ENCODE measurements around the gene ANXA8.
"Not testable (repeated sequence)": the region's sequence is repeated elsewhere in the genome, so short reads cannot be mapped to it uniquely, and the experiment has no call there.

ANXA8 gene

DNA sequence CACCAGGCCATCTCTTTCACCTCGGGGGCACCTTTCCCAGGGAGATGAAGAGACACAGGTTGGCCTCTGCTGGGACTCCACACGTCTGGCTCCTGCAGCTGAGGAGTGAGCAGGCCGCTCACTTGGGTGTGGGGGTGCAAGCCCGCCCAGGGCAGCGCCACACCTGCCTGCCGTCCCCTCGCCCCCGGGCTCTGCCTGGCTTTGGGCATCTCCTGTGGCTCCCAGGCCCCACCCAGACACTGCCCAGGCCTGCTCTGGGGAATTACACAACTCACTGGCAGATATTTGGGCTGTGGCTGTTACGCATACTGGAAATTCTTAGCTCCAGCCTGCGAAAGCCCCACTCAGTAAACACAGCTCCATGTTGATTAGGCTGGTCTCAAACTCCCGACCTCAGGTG is at the start of gene ANXA8:
Gene ANXA8, minus strand, starts transcription at position 193 of the 400 bp plus-strand sequence. Its CDS starts 182 bp downstream, at position 11.
- H3K4me3 ChIP-seq (ENCODE audit: control insufficient read depth, low read depth, low read length): not testable (repeated sequence)

DNA sequence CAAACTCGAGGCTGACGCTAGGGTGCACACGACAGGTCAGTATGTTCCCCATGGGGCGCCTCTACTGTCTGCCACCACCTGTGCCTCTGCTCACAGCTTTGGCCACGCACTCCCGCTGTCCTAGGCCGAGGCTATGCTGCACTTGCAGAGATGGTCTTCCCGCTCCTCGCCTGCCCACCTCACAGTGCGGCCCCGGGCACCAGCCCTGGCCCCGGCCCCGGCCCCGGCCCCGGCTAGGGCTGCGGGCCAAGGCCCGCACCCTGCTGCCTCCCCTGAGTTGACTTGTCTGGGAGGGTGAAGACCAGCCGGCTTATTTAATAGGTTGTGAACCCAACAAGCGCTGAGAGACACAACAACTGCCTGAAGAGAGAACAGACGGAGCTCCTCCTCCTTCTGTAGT is 39.6 kb upstream of the ANXA8 start, which contains the start of gene AGAP9:
Gene AGAP9, minus strand, starts transcription at position 164 of the 400 bp plus-strand sequence. Its CDS starts 112 bp downstream, at position 52.
- not testable (repeated sequence) for H3K4me3 ChIP-seq (ENCODE audit: control insufficient read depth, low read depth, low read length); DNase-seq (ENCODE audit: low read depth)

More for the DNA sequence above, at the start of gene ANXA8:
- DNase-seq (ENCODE audit: low read depth): not testable (repeated sequence)

DNA sequence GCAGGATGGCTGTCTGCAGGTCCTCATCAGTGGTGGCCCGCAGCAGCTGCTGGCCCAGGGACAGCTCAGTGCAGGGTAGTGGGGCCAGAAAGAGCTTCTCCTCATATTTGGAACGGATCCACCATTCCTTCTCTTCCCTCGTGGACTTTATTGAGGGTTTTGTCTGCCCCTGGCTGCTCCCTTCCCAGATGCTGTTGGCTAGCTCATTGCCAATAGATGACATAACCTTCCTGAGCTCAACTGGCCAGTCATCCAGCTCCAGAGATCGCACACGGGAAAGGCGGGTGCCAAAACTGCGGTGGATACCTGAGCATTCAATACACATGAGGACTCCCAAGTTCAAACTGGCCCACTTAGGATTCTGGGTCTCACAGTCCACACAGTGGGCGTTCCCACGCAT is 18.4 kb upstream of the ANXA8 start:
- DNase-seq (ENCODE audit: low read depth): peak; percentile 22
- H3K4me3 ChIP-seq (ENCODE audit: control insufficient read depth, low read depth, low read length): not testable (repeated sequence)

DNA sequence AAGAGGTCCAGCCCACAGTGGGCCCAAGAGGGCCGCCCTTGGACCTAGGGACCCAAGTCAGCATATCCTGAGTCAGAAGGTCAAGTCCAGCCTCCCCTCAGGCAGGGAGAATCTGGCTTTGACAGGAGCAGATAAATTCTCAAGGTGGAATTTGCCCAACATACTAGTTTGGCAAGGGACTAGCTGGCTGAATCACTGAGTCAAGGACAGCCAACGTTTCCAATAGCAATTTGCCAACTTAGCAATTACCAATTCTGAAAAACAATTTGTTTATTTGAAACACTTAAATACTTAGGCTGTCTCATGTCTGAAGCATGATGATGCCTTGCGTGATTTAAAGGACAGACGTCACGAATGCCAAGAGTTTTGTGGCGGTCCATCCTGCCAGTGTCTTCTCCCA is 10.3 kb upstream of the ANXA8 start:
- not testable (repeated sequence) for DNase-seq (ENCODE audit: low read depth); H3K4me3 ChIP-seq (ENCODE audit: control insufficient read depth, low read depth, low read length)

GRCh38 chr10:47491600-47491999 is 7.7 kb upstream of the ANXA8 start, which contains the start of gene FAM25G:
Gene FAM25G (minus strand): TSS chr10:47491700. CDS start chr10:47491674, 26 bp downstream.
- not testable (repeated sequence) for DNase-seq (ENCODE audit: low read depth)

GRCh38 chr10:47489630-47490029 is 5.7 kb upstream of the ANXA8 start:
- not testable (repeated sequence) for H3K4me3 ChIP-seq (ENCODE audit: control insufficient read depth, low read depth, low read length); DNase-seq (ENCODE audit: low read depth)

More at GRCh38 chr10:47491600-47491999, 7.7 kb upstream of the ANXA8 start, which contains the start of gene FAM25G:
- not testable (repeated sequence) for H3K4me3 ChIP-seq (ENCODE audit: control insufficient read depth, low read depth, low read length)

GRCh38 chr10:47485943-47486342 is 2.0 kb upstream of the ANXA8 start:
- peak; percentile 34 for DNase-seq (ENCODE audit: low read depth)
- not testable (repeated sequence) for H3K4me3 ChIP-seq (ENCODE audit: control insufficient read depth, low read depth, low read length)

- H3K4me3 ChIP-seq (ENCODE audit: control insufficient read depth, low read depth, low read length); DNase-seq (ENCODE audit: low read depth): not testable (repeated sequence)
Observed at GRCh38 chr10:47484786-47485185, 871 bp upstream of the ANXA8 start.

GRCh38 chr10:47482367-47482766 is 1.5 kb downstream of the ANXA8 start:
- DNase-seq (ENCODE audit: low read depth); H3K4me3 ChIP-seq (ENCODE audit: control insufficient read depth, low read depth, low read length): not testable (repeated sequence)

DNA sequence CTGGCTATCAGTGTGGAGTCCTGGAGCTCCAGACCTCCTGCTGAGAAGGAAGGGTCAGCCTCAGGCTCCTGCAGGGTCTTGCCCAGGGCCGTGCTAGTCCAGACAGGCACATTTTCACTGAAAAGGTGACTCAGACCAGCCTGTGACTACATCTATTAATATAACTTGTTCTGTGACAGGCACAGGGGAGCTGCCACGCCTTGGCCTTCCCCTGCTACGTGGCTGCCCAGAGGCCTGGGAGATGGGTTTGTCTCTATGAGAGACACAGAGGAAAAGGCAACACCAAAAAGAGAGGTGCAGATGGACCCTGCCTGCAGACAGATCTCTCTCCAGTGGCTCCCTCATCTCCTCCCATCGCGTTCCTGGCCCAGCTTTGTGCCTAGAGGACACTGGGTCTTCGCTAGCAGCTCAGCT is 2.1 kb downstream of the ANXA8 start:
- not testable (repeated sequence) for DNase-seq (ENCODE audit: low read depth); H3K4me3 ChIP-seq (ENCODE audit: control insufficient read depth, low read depth, low read length)

DNA sequence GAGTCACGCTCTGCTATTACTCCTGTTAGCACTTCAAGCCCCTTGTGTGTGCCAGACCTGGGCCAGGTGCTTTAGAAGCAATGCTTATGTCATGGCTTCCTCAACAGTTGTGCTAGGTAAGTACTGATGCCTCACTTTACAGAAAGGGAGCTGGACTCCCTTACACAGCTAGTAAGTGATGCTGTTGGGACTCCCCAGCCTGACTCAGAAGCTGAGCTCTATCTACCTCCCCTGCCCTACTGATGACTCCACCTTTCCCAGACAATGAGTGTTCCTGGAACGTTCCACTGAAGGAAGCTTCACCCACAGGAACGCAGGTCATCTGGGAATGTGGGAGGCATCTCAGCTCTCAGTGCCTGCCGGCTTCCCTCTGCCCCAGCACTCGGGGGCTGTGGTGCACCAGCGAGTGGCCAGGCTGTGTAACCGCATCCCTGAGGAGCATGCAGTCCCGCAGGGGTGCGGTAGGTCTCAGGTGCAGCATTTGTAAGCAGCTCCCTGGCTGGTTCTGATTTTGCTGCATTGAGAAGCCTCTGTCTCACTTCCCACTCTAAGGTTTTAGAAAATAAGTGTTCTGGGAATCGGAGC is 2.6 kb downstream of the ANXA8 start:
- H3K4me3 ChIP-seq (ENCODE audit: control insufficient read depth, low read depth, low read length): not testable (repeated sequence)
- peak; percentile 25 for DNase-seq (ENCODE audit: low read depth)

- DNase-seq (ENCODE audit: low read depth); H3K4me3 ChIP-seq (ENCODE audit: control insufficient read depth, low read depth, low read length): not testable (repeated sequence)
Observed at GRCh38 chr10:47480133-47480532, 3.8 kb downstream of the ANXA8 start.

DNA sequence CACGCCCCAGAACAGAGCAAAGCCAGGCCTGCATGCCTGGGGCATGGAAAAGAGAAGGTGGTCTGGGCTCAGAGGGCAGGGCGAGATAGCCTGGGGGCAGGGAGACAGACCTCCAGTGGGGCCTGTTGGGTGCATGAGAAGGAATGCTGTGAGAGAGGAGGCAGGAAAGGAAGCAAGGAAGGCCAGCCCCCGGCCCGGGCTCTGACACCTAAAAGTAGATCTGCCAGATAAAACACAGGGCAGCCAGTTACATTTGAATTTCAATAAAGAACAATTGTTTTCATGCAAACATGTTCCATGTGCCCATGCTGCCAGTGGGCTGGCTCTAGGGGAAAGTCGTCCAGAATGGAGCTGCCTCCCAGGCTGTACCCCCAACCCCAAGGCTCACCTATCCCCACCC is 5.8 kb downstream of the ANXA8 start:
- not testable (repeated sequence) for H3K4me3 ChIP-seq (ENCODE audit: control insufficient read depth, low read depth, low read length); DNase-seq (ENCODE audit: low read depth)

DNA sequence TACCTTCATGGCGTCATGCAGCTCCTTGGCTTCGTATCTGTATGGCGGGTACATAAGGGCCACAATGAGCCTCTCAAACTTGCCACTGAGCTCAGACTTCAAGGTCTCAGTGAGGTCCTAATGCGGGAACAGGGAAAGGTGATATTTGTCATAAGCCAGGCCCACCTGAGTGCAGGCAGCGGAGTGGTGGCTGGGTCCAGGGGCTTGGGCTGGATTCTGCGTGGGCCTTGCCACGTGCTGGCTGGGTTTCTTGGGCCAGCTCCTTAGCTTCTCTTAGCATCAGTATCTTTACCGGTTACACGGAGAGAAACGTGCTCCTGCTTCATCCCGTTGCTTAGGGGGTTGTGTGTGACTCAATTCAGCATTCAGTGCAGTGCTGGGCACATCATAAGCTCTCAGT is 6.8 kb downstream of the ANXA8 start:
- not testable (repeated sequence) for H3K4me3 ChIP-seq (ENCODE audit: control insufficient read depth, low read depth, low read length); DNase-seq (ENCODE audit: low read depth)

DNA sequence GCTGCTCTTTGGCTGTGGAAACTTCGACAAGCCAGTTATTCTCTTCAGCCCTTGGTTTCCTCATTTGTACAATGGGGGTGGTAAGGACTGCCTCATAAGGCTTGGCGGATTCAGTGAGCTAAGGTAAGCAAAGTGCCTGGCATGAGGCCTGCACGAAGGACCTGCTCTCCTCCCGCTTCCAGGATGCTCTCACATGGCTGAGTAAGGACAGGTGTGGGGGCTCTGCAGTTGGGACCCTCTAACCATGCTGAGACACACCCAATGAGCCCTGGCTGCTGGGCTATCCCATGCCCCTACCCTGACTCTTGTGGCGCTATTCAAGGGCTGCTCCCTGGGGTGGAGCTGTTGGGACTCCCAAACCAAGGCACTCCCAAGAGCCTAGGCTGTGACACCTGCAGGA is 8.8 kb downstream of the ANXA8 start:
- DNase-seq (ENCODE audit: low read depth); H3K4me3 ChIP-seq (ENCODE audit: control insufficient read depth, low read depth, low read length): not testable (repeated sequence)

GRCh38 chr10:47473516-47473915 is 10.4 kb downstream of the ANXA8 start:
- not testable (repeated sequence) for H3K4me3 ChIP-seq (ENCODE audit: control insufficient read depth, low read depth, low read length); DNase-seq (ENCODE audit: low read depth)

DNA sequence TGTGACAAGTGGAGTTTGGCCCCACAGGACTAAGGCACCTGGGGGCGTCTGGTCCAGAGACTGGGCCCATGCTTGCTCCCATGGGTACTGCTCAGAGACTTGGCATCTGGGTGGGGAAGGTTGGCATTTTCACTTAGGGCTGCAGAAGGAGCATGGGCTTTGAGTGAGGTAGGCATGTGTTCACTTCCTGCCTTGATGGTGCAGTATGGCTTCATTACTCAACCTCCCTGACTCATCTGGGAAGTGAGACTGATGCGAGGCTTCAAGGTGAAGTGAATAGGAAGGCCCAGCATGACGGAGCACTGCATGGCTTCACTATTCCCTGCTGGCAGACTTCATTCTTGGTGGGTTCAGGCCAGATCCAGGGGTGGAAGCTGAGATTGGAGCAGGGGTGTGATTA is 11.3 kb downstream of the ANXA8 start:
- DNase-seq (ENCODE audit: low read depth): not testable (repeated sequence)

DNA sequence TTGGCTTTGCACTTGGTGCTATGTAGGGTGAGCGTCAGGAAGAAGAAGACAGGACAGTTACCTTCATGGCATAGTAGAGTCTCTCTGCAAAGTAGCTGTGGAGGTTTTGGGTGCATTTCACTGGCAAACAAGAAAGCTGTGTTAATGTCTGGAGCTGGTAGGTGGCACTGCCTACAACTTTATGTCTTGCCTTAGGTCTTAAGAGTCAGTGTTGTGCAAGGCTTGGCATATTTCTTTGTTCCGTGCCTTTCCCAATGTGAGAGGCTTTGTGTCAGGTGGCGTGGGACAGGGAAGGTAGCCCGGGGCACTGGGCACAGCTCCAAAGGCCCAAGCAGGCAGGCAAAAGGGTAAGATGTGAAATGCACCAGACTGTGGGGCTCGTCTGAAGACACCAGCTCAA is 11.8 kb downstream of the ANXA8 start:
- DNase-seq (ENCODE audit: low read depth); H3K4me3 ChIP-seq (ENCODE audit: control insufficient read depth, low read depth, low read length): not testable (repeated sequence)

More for the DNA sequence above, 11.3 kb downstream of the ANXA8 start:
- not testable (repeated sequence) for H3K4me3 ChIP-seq (ENCODE audit: control insufficient read depth, low read depth, low read length)

DNA sequence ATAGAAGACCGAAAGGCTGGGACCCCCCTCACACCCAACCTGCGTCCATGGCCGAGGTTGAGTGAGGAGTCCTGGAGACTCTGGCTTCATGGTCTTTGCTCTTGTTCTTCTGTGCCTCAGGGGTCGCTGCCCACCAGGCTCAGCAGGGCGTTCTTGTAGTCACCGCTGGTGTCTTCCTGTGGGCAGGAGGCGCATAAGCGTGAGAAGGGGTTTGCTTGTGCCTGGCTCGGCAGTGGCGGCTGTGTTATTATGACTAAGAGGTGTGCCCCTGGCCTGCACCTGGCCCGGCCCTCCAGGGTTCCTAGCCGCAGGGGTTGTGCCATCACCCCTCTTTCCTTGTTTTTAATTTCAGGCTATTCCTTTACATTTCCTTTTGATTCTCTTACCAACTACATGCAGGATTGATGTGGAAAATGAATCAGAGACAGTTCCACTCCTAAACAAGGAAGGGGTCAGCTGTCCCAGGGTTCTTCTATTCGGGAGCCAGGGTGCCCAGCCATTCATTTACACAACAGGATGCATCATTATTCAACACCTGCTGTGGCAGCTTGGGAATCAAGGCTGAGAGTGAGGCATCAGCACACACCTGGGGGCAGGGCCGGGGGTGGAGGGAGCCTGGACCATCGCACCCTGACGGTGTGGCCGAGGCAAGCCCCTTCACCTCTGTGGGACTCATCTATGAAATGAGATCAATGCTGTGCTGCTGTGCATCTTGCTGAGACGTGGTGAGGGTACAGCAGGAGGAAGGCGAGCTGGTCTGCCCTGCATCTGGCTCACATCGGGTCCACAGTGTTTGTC is 15.0 kb downstream of the ANXA8 start:
- DNase-seq (ENCODE audit: low read depth); H3K4me3 ChIP-seq (ENCODE audit: control insufficient read depth, low read depth, low read length): not testable (repeated sequence)
